Fibroblast of the aortic adventitia (primary cell): ENCODE data around the gene PLCG2. TPM values are rescaled to one million over a fixed set of nuclear protein-coding genes. Genes with fewer than 3 reads are reported as not detected.

Experiments
- DNase-seq: peaks from one replicate; pipeline ENCODE4 v3.0.0-alpha.2; 2010; ENCODE audit warnings: low read depth
- H3K4me3 ChIP-seq: 2 replicates; pipeline ENCODE4 v1.5.1; 2011; ENCODE audit warnings: low read depth, mild to moderate bottlenecking, control low read depth, low read length, moderate library complexity
- CTCF ChIP-seq: IDR thresholded peaks from 2 replicates; pipeline ENCODE4 v1.5.1; 2011; ENCODE audit warnings: mild to moderate bottlenecking, low read length, control low read depth, inconsistent platforms; ENCODE audit not compliant: insufficient read depth
- total RNA-seq: library from RNA; depleted of rRNA; stranded (reverse); fragments of >200 nt; gene quantifications from 2 replicates; pipeline ENCODE4 v1.2.3, GENCODE V29; 2012; ENCODE audit warnings: low replicate concordance

The PLCG2 gene
- total RNA-seq, 1 donor = 0.09 TPM

GRCh38 chr16:81808933-81809480 is 29.9 kb downstream of the PLCG2 start:
- no peak overlapping the region for H3K4me3 ChIP-seq
- no peak for TF ChIP-seq CTCF
- DNase-seq = no peak

- no peak for DNase-seq
- no peak overlapping the region for H3K4me3 ChIP-seq
- TF ChIP-seq CTCF = no peak
Observed at GRCh38 chr16:81809567-81809966, 30.5 kb downstream of the PLCG2 start.

GRCh38 chr16:81810361-81810760 is 31.3 kb downstream of the PLCG2 start:
- H3K4me3 ChIP-seq = no peak overlapping the region
- no peak for DNase-seq
- no peak for TF ChIP-seq CTCF

GRCh38 chr16:81810894-81811538 is 31.9 kb downstream of the PLCG2 start:
- no peak for TF ChIP-seq CTCF
- no peak overlapping the region for H3K4me3 ChIP-seq
- no peak for DNase-seq

GRCh38 chr16:81813648-81814047 is 34.6 kb downstream of the PLCG2 start:
- no peak for TF ChIP-seq CTCF
- DNase-seq = no peak
- H3K4me3 ChIP-seq = no peak overlapping the region

- DNase-seq = no peak
- no peak for TF ChIP-seq CTCF
- no peak overlapping the region for H3K4me3 ChIP-seq
Observed at GRCh38 chr16:81814751-81815428, 35.8 kb downstream of the PLCG2 start.
